H1 (cell line): ENCODE data around the gene PRB2. TPM values are rescaled to one million over a fixed set of nuclear protein-coding genes. Genes with fewer than 3 reads are reported as not detected.
A peak's percentile ranks its signal among the peaks of the same experiment; 100 is the strongest.

Experiments used
- CTCF ChIA-PET: fragments of 300-600 bp; sonication (Branson Sonifier 250); formaldehyde crosslinking; loops from one replicate; lab custom pipeline; 2021; ENCODE audit not compliant: partially characterized antibody; lab: Charles Lee
- POLR2A ChIA-PET: fragments of 300-600 bp; sonication (Branson Sonifier 250); formaldehyde crosslinking; loops from one replicate; lab custom pipeline; 2021; ENCODE audit warnings: inconsistent platforms; ENCODE audit not compliant: partially characterized antibody; lab: Charles Lee
- DNase-seq, 2 experiments: peaks; one replicate each; pipeline versions ENCODE4 v3.0.0 to v3.0.0-alpha.2; 2010 to 2022; ENCODE audit warnings: low spot score in 2 of 2, low read depth in 1 of 2, mixed read lengths in 1 of 2
- FAIRE-seq: peaks from 2 replicates; lab custom pipeline; 2011; peaks lifted over from hg19 to GRCh38; lab: Jason Lieb, UNC
- H2AFZ ChIP-seq: 2 replicates; pipeline ENCODE4 v1.8.1; 2012; ENCODE audit warnings: low read length, inconsistent platforms
- H2AK5ac ChIP-seq: 2 replicates; pipeline ENCODE4 v1.6.1; 2013; ENCODE audit warnings: low read depth, low read length
- H2BK120ac ChIP-seq: replicated peaks from 2 replicates; pipeline ENCODE3; 2013; ENCODE audit warnings: low read depth, low read length, inconsistent platforms
- H2BK12ac ChIP-seq: 2 replicates; pipeline ENCODE4 v1.6.1; 2013; ENCODE audit warnings: low read depth, low read length
- H2BK15ac ChIP-seq: 2 replicates; pipeline ENCODE4 v1.6.1; 2013; ENCODE audit warnings: low read length
- H2BK20ac ChIP-seq: 2 replicates; pipeline ENCODE4 v1.6.1; 2013; ENCODE audit warnings: low read length
- H2BK5ac ChIP-seq: 2 replicates; pipeline ENCODE4 v1.6.1; 2013; ENCODE audit warnings: low read depth, low read length
- H3K14ac ChIP-seq: 2 replicates; pipeline ENCODE4 v1.6.1; 2013; ENCODE audit warnings: inconsistent platforms; ENCODE audit not compliant: insufficient read length
- H3K18ac ChIP-seq: 2 replicates; pipeline ENCODE4 v1.6.1; 2013; ENCODE audit warnings: low read length; ENCODE audit errors: extremely low read depth
- H3K23ac ChIP-seq: 2 replicates; pipeline ENCODE4 v1.6.1; 2013; ENCODE audit warnings: inconsistent platforms; ENCODE audit not compliant: insufficient read length
- H3K23me2 ChIP-seq: 2 replicates; pipeline ENCODE4 v1.6.1; 2013; ENCODE audit warnings: low read depth, low read length
- H3K27ac ChIP-seq: 2 replicates; pipeline ENCODE4 v1.6.1; 2011; ENCODE audit warnings: low read depth, low read length, inconsistent platforms
- H3K27me3 ChIP-seq, 4 experiments: replicated peaks in 1 of 4; 1 replicate in 1 of 4; 2 replicates in 3 of 4; pipeline versions ENCODE4 v1.6.1 to v1.8.1; 2011 to 2013; ENCODE audit warnings: low read length in 3 of 4, mild to moderate bottlenecking in 3 of 4, inconsistent platforms in 2 of 4, mixed read lengths in 2 of 4, moderate library complexity in 1 of 4; ENCODE audit not compliant: control insufficient read depth in 3 of 4, insufficient read depth in 3 of 4; ENCODE audit errors: extremely low read depth in 1 of 4
- H3K36me3 ChIP-seq, 4 experiments: 2 replicates each; pipeline versions ENCODE4 v1.6.1 to v1.8.1; 2011 to 2013; ENCODE audit warnings: mild to moderate bottlenecking in 4 of 4, low read length in 3 of 4, moderate library complexity in 2 of 4, control low read depth in 1 of 4, inconsistent platforms in 1 of 4; ENCODE audit not compliant: insufficient read depth in 4 of 4, control insufficient read depth in 2 of 4
- H3K4ac ChIP-seq: replicated peaks from 2 replicates; pipeline ENCODE3; 2013; ENCODE audit warnings: low read length, low read depth, mixed read lengths, inconsistent platforms; ENCODE audit not compliant: insufficient read length
- H3K4me1 ChIP-seq, 4 experiments: replicated peaks in 1 of 4; 1 replicate in 1 of 4; 2 replicates in 3 of 4; pipeline versions ENCODE4 v1.6.1 to v1.8.1; 2011 to 2013; ENCODE audit warnings: low read length in 3 of 4, inconsistent platforms in 2 of 4, mixed read lengths in 1 of 4; ENCODE audit not compliant: insufficient read depth in 4 of 4, control insufficient read depth in 3 of 4
- H3K4me2 ChIP-seq, 2 experiments: 2 replicates each; pipeline versions ENCODE4 v1.6.1 to v1.8.1; 2011 to 2013; ENCODE audit warnings: low read depth in 2 of 2, low read length in 2 of 2, control low read depth in 1 of 2, inconsistent platforms in 1 of 2, mild to moderate bottlenecking in 1 of 2; ENCODE audit not compliant: insufficient read depth in 1 of 2
- H3K4me3 ChIP-seq, 4 experiments: fragments of 200-600, 300-600 bp in 1 of 4; sonication (generic), shearing (Covaris generic), sonication (Bioruptor Twin) in 1 of 4; 2 replicates each; pipeline versions ENCODE4 v1.5.1 to v1.8.1; 2011 to 2016; ENCODE audit warnings: low read length in 4 of 4, low read depth in 3 of 4, control low read depth in 2 of 4, inconsistent platforms in 2 of 4, mild to moderate bottlenecking in 2 of 4, mixed read lengths in 1 of 4, moderate library complexity in 1 of 4; ENCODE audit not compliant: insufficient read depth in 2 of 4; ENCODE audit errors: extremely low read depth in 1 of 4
- H3K56ac ChIP-seq: replicated peaks from 2 replicates; pipeline ENCODE3; 2013; ENCODE audit warnings: low read depth, mild to moderate bottlenecking, mixed read lengths, low read length, inconsistent platforms; ENCODE audit not compliant: insufficient read length
- H3K79me1 ChIP-seq: 2 replicates; pipeline ENCODE4 v1.6.1; 2013; ENCODE audit warnings: low read depth, low read length, control low read depth
- H3K79me2 ChIP-seq, 2 experiments: 2 replicates each; pipeline versions ENCODE4 v1.6.1 to v1.8.1; 2012 to 2013; ENCODE audit warnings: low read length in 2 of 2, mild to moderate bottlenecking in 2 of 2, inconsistent platforms in 1 of 2; ENCODE audit not compliant: insufficient read depth in 2 of 2, control insufficient read depth in 1 of 2
- H3K9ac ChIP-seq, 4 experiments: replicated peaks in 1 of 4; 1 replicate in 1 of 4; 2 replicates in 3 of 4; pipeline versions ENCODE4 v1.6.1 to v1.8.1; 2011 to 2013; ENCODE audit warnings: low read depth in 3 of 4, low read length in 3 of 4, control low read depth in 2 of 4, mild to moderate bottlenecking in 2 of 4, moderate library complexity in 2 of 4, inconsistent platforms in 1 of 4; ENCODE audit errors: extremely low read depth in 1 of 4
- H3K9me3 ChIP-seq, 2 experiments: 2 replicates each; pipeline versions ENCODE4 v1.6.1 to v1.8.1; 2012 to 2013; ENCODE audit warnings: mild to moderate bottlenecking in 2 of 2, moderate library complexity in 2 of 2, control low read depth in 1 of 2, inconsistent platforms in 1 of 2, low read depth in 1 of 2, low read length in 1 of 2, mixed read lengths in 1 of 2; ENCODE audit not compliant: insufficient read depth in 2 of 2
- H4K20me1 ChIP-seq, 2 experiments: replicated peaks in 1 of 2; 2 replicates each; pipeline versions ENCODE3 to v1.8.1; 2011 to 2013; ENCODE audit warnings: inconsistent platforms in 2 of 2, low read length in 2 of 2, mild to moderate bottlenecking in 1 of 2; ENCODE audit not compliant: insufficient read depth in 2 of 2, control insufficient read depth in 1 of 2
- H4K5ac ChIP-seq: 2 replicates; pipeline ENCODE4 v1.6.1; 2013; ENCODE audit warnings: low read length, low read depth, mixed read lengths, inconsistent platforms; ENCODE audit not compliant: insufficient read length
- H4K8ac ChIP-seq: 2 replicates; pipeline ENCODE4 v1.8.0; 2013; ENCODE audit warnings: mild to moderate bottlenecking, moderate library complexity, low read length, inconsistent platforms; ENCODE audit not compliant: insufficient read depth; ENCODE audit errors: extremely low read depth
- H4K91ac ChIP-seq: replicated peaks from 2 replicates; pipeline ENCODE3; 2013; ENCODE audit warnings: low read length, mixed read lengths, inconsistent platforms; ENCODE audit not compliant: insufficient read length
- HDAC2 ChIP-seq, 2 experiments: fragments of 300-600 bp in 1 of 2; sonication (generic) in 1 of 2; IDR thresholded peaks; 2 replicates each; pipeline ENCODE4 v1.6.1; 2011 to 2012; ENCODE audit warnings: low read depth in 2 of 2, low read length in 2 of 2, mild to moderate bottlenecking in 2 of 2, moderate library complexity in 2 of 2, borderline replicate concordance in 1 of 2, inconsistent platforms in 1 of 2
- RNF2 ChIP-seq: fragments of 200-900, 300-1000 bp; sonication (generic); IDR thresholded peaks from 2 replicates; pipeline ENCODE4 v1.7.1; 2016; ENCODE audit warnings: borderline replicate concordance, low read depth, mild to moderate bottlenecking, antibody characterized with exemption, low read length; ENCODE audit not compliant: poor library complexity, severe bottlenecking; ENCODE audit errors: missing control alignments
- WGBS, 2 experiments: shearing (Covaris generic) in 1 of 2; methylation state at CpG; one replicate each; pipeline versions ENCODE4 v1.1.6 to v1.1.7; 2013 to 2015; ENCODE audit warnings: low lambda C conversion rate in 2 of 2, mixed read lengths in 2 of 2, inconsistent platforms in 1 of 2, low coverage in 1 of 2, missing lambda C conversion rate in 1 of 2; ENCODE audit not compliant: insufficient replicate concordance in 2 of 2, insufficient coverage in 1 of 2, insufficient read length in 1 of 2; ENCODE audit errors: extremely low coverage in 1 of 2, missing lambda C conversion rate in 1 of 2; 5-methylcytosine and 5-hydroxymethylcytosine counted together
- polyA plus RNA-seq, 7 experiments: library from polyadenylated mRNA; depleted of rRNA in 3 of 7; stranded (reverse) in 5 of 7; unstranded in 2 of 7; fragments of >200 nt in 5 of 7; fragments of 200-250 nt in 2 of 7; gene quantifications; 1 replicate in 5 of 7; 2 replicates in 1 of 7; 4 replicates in 1 of 7; pipeline versions ENCODE4 v1.2.1 to v1.2.3, GENCODE V29; 2011 to 2013; ENCODE audit warnings: missing spikeins in 2 of 7, mixed read lengths in 2 of 7
- total RNA-seq: library from RNA; stranded (reverse); fragmentation: NEBNext Ultra II Directional; extraction: Animal tissue kit (Norgen Biotek cat#: 25700); gene quantifications from 2 replicates; pipeline ENCODE4 v1.2.1, GENCODE V29; 2021

PRB2 gene
- total and polyA plus RNA-seq, 2 of the 8 experiments (the other 6 are each of a cell fraction or from before 2014, with no cell fraction given) = not detected

GRCh38 chr12:11437966-11438365, 42.6 kb upstream of the PRB2 start:
- H3K27me3 ChIP-seq = no peaks in the 10 kb centered on the region
- H3K9me3 ChIP-seq = no peaks in the 10 kb centered on the region
- H3K56ac ChIP-seq = no peak overlapping the region
- H2BK20ac ChIP-seq = no peak overlapping the region
- no peak overlapping the region for H3K4ac ChIP-seq
- H3K79me1 ChIP-seq = no peaks in the 10 kb centered on the region
- no peak overlapping the region for H3K18ac ChIP-seq
- no peak overlapping the region for H2BK12ac ChIP-seq
- no peak for FAIRE-seq
- no peaks in the 10 kb centered on the region for H3K79me2 ChIP-seq
- H3K36me3 ChIP-seq = no peaks in the 10 kb centered on the region
- H2BK5ac ChIP-seq = 0 out of 2 replicates have a peak overlapping the region, but pooled peaks have one; percentile 5
- H3K4me3 ChIP-seq = no peak overlapping the region
- no peak overlapping the region for H2AFZ ChIP-seq
- H3K4me1 ChIP-seq = peaks cover 0 to 4% (median 0%) of the 10 kb centered on the region in 4 experiments; a peak in 1 of 7 replicates
- H4K20me1 ChIP-seq = no peaks in the 10 kb centered on the region
- no peak for DNase-seq
- H2AK5ac ChIP-seq = no peak overlapping the region
- H3K23me2 ChIP-seq = no peaks in the 10 kb centered on the region
- H4K91ac ChIP-seq = no peak overlapping the region
- CTCF ChIA-PET = interaction anchor here (0.6 to 1.5 kb wide), 3 partner anchors 12 to 50 kb away, joined by 3 to 4 read pairs (median 3); no protein-coding TSS in a partner anchor
- H4K8ac ChIP-seq = no peak overlapping the region
- H3K9ac ChIP-seq = no peak overlapping the region
- no peak overlapping the region for H3K27ac ChIP-seq
- 87% methylated on average over 2 of the region's 2 CpGs; no CpG with 5 or more reads in 1 of the 2 experiments for WGBS, 2 experiments
- H3K4me2 ChIP-seq = no peak overlapping the region
- no peak overlapping the region for H2BK120ac ChIP-seq
- H3K23ac ChIP-seq = no peak overlapping the region
- POLR2A ChIA-PET = interaction anchor here (0.6 kb wide), 1 partner anchor 26 kb away, joined by 3 read pairs; no protein-coding TSS in a partner anchor
- no peak overlapping the region for H4K5ac ChIP-seq
- H3K14ac ChIP-seq = no peak overlapping the region
- H2BK15ac ChIP-seq = no peak overlapping the region
- no peak for TF ChIP-seq RNF2
- no peak for TF ChIP-seq HDAC2 (IDR thresholded peaks at IDR 0.05; ENCODE audit: borderline replicate concordance in 1 of 2, low read depth in 2 of 2, low read length in 2 of 2)
